Neural cell (in vitro differentiated cells): ENCODE measurements around the gene TMEM247. TPM values are rescaled to one million over a fixed set of nuclear protein-coding genes. Genes with fewer than 3 reads are reported as not detected.

Source experiments
- H2AFZ ChIP-seq: fragments of 200-600, 300-800 bp; sonication (generic), shearing (Covaris generic); 2 replicates; pipeline ENCODE4 v1.6.0; 2014; ENCODE audit warnings: low read depth, mild to moderate bottlenecking, antibody characterized with exemption, low read length, moderate library complexity
- H3F3A ChIP-seq: fragments of 200-600 bp; shearing (Covaris generic); 2 replicates; pipeline ENCODE4 v1.6.1; 2016; ENCODE audit warnings: mild to moderate bottlenecking, moderate library complexity, mixed read lengths, antibody characterized with exemption, low read length; ENCODE audit not compliant: insufficient read depth, poor library complexity, severe bottlenecking
- H3K27ac ChIP-seq: fragments of 200-600, 300-800 bp; sonication (generic), shearing (Covaris generic); 2 replicates; pipeline ENCODE4 v1.5.1; 2014; ENCODE audit warnings: mild to moderate bottlenecking, low read length, moderate library complexity
- H3K27me3 ChIP-seq: fragments of 300-800, 200-600 bp; sonication (generic), shearing (Covaris generic); 2 replicates; pipeline ENCODE4 v1.6.0; 2014; ENCODE audit warnings: mild to moderate bottlenecking, low read depth, low read length, moderate library complexity; ENCODE audit not compliant: insufficient read depth
- H3K36me3 ChIP-seq: fragments of 300-800, 200-600 bp; sonication (generic), shearing (Covaris generic); 2 replicates; pipeline ENCODE4 v1.5.1; 2014; ENCODE audit warnings: mild to moderate bottlenecking, antibody characterized with exemption, low read length, moderate library complexity; ENCODE audit not compliant: insufficient read depth
- H3K4me2 ChIP-seq: fragments of 300-800, 200-600 bp; sonication (generic), shearing (Covaris generic); 2 replicates; pipeline ENCODE4 v1.6.0; 2014; ENCODE audit warnings: mild to moderate bottlenecking, low read length
- H3K4me3 ChIP-seq: fragments of 300-800, 200-600 bp; sonication (generic), shearing (Covaris generic); 2 replicates; pipeline ENCODE4 v1.5.1; 2014; ENCODE audit warnings: mild to moderate bottlenecking, low read length, moderate library complexity
- H3K79me2 ChIP-seq: fragments of 200-600 bp; shearing (Covaris generic); replicated peaks from 2 replicates; pipeline ENCODE4 v1.6.0; 2014; ENCODE audit warnings: mild to moderate bottlenecking, low read length, moderate library complexity; ENCODE audit not compliant: insufficient read depth
- H3K9ac ChIP-seq: fragments of 300-800, 200-600 bp; sonication (generic), shearing (Covaris generic); 2 replicates; pipeline ENCODE4 v1.6.1; 2016; ENCODE audit warnings: mild to moderate bottlenecking, low read length, mixed read lengths
- H3K9me2 ChIP-seq: fragments of 200-600 bp; shearing (Covaris generic); 2 replicates; pipeline ENCODE4 v1.6.1; 2016; ENCODE audit warnings: mild to moderate bottlenecking, low read length, mixed read lengths; ENCODE audit not compliant: insufficient read depth
- H3K9me3 ChIP-seq: fragments of 200-600, 300-800 bp; sonication (generic), shearing (Covaris generic); 2 replicates; pipeline ENCODE4 v1.6.1; 2016; ENCODE audit warnings: mild to moderate bottlenecking, mixed run types, low read length, moderate library complexity, mixed read lengths
- H4K20me1 ChIP-seq: fragments of 200-600 bp; shearing (Covaris generic); 2 replicates; pipeline ENCODE4 v1.6.1; 2016; ENCODE audit warnings: mild to moderate bottlenecking, mixed run types; ENCODE audit not compliant: insufficient read depth
- CTCF ChIP-seq: fragments of 450-650 bp; IDR thresholded peaks from 2 replicates; pipeline ENCODE4 v1.5.1; 2014; ENCODE audit warnings: antibody characterized with exemption, mild to moderate bottlenecking, moderate library complexity; ENCODE audit not compliant: poor library complexity, severe bottlenecking
- EP300 ChIP-seq: fragments of 450-650 bp; conservative IDR thresholded peaks from 2 replicates; pipeline ENCODE4 v1.6.1; 2014; ENCODE audit warnings: antibody characterized with exemption, mild to moderate bottlenecking, moderate library complexity; ENCODE audit not compliant: poor library complexity, severe bottlenecking
- EZH2 ChIP-seq: fragments of 200-600, 300-800 bp; shearing (Covaris generic), sonication (generic); IDR thresholded peaks from 2 replicates; pipeline ENCODE4 v1.6.1; 2014; ENCODE audit warnings: antibody characterized with exemption, low read length, borderline replicate concordance, mild to moderate bottlenecking; ENCODE audit not compliant: insufficient read depth, poor library complexity, severe bottlenecking
- MXI1 ChIP-seq: fragments of 450-650 bp; conservative IDR thresholded peaks from 2 replicates; pipeline ENCODE4 v1.6.1; 2014; ENCODE audit warnings: antibody characterized with exemption, mild to moderate bottlenecking; ENCODE audit not compliant: poor library complexity, severe bottlenecking
- POLR2AphosphoS5 ChIP-seq: IDR thresholded peaks from 2 replicates; pipeline ENCODE4 v1.6.1; 2012
- RAD21 ChIP-seq: fragments of 450-650 bp; conservative IDR thresholded peaks from 2 replicates; pipeline ENCODE4 v1.6.1; 2014; ENCODE audit warnings: antibody characterized with exemption, mild to moderate bottlenecking, moderate library complexity
- REST ChIP-seq: IDR thresholded peaks from 2 replicates; pipeline ENCODE4 v1.6.1; 2012; ENCODE audit warnings: borderline replicate concordance
- SMC3 ChIP-seq: fragments of 450-650 bp; conservative IDR thresholded peaks from 2 replicates; pipeline ENCODE4 v1.6.1; 2014; ENCODE audit warnings: antibody characterized with exemption, mild to moderate bottlenecking, moderate library complexity; ENCODE audit not compliant: poor library complexity
- TAF1 ChIP-seq: IDR thresholded peaks from 2 replicates; pipeline ENCODE4 v1.6.1; 2012; ENCODE audit warnings: low read depth
- polyA plus RNA-seq: library from polyadenylated mRNA; depleted of rRNA; stranded (reverse); fragments of >200 nt; gene quantifications from 2 replicates; pipeline ENCODE4 v1.2.3, GENCODE V29; 2014

TMEM247 gene
- polyA plus RNA-seq, 1 donor from 2014 or later = not detected

GRCh38 chr2:46435796-46436360, 43.5 kb upstream of the TMEM247 start:
- Histone ChIP-seq H3K79me2 (no peaks in the 10 kb centered on the region), H3K9ac (no peak overlapping the region), H3K4me2 (no peak overlapping the region), H2AFZ (no peak overlapping the region), H3K9me2 (no peaks in the 10 kb centered on the region), H3K27ac (no peak overlapping the region), H3F3A (no peaks in the 10 kb centered on the region), H3K27me3 (no peaks in the 10 kb centered on the region), H3K36me3 (no peaks in the 10 kb centered on the region), H3K4me3 (no peak overlapping the region), H3K9me3 (no peaks in the 10 kb centered on the region), H4K20me1 (no peaks in the 10 kb centered on the region)
- TF ChIP-seq EP300 (no peak), CTCF (no peak), SMC3 (no peak), EZH2 (no peak), POLR2AphosphoS5 (no peak), TAF1 (no peak), REST (no peak), MXI1 (no peak), RAD21 (no peak)

- no peak overlapping the region for H3K9ac ChIP-seq
- no peaks in the 10 kb centered on the region for H3K27me3 ChIP-seq
- H3K79me2 ChIP-seq = no peaks in the 10 kb centered on the region
- H4K20me1 ChIP-seq = no peaks in the 10 kb centered on the region
- TF ChIP-seq EP300 = no peak
- TF ChIP-seq MXI1 = no peak
- no peak for TF ChIP-seq SMC3
- no peak for TF ChIP-seq REST
- TF ChIP-seq TAF1 = no peak
- TF ChIP-seq POLR2AphosphoS5 = no peak
- TF ChIP-seq CTCF = no peak
- TF ChIP-seq EZH2 = no peak
- no peak for TF ChIP-seq RAD21
- no peak overlapping the region for H2AFZ ChIP-seq
- no peak overlapping the region for H3K4me2 ChIP-seq
- no peak overlapping the region for H3K27ac ChIP-seq
- H3K36me3 ChIP-seq = no peaks in the 10 kb centered on the region
- no peaks in the 10 kb centered on the region for H3K9me2 ChIP-seq
- H3K9me3 ChIP-seq = no peaks in the 10 kb centered on the region
- H3K4me3 ChIP-seq = no peak overlapping the region
- no peaks in the 10 kb centered on the region for H3F3A ChIP-seq
Measured at GRCh38 chr2:46436800-46437199, 42.6 kb upstream of the TMEM247 start.
